Osteoblast (primary cell): ENCODE results near the gene OAS1. TPM values are rescaled to one million over a fixed set of nuclear protein-coding genes. Genes with fewer than 3 reads are reported as not detected.

Experiments
- DNase-seq: peaks from one replicate; pipeline ENCODE4 v3.0.0; 2011; ENCODE audit warnings: low spot score, mixed read lengths; ENCODE audit not compliant: insufficient read length; ENCODE audit errors: missing footprints
- H2AFZ ChIP-seq: 2 replicates; pipeline ENCODE4 v1.6.0; 2011; ENCODE audit warnings: mild to moderate bottlenecking, low read length
- H3K27ac ChIP-seq: 2 replicates; pipeline ENCODE4 v1.5.1; 2011; ENCODE audit warnings: mild to moderate bottlenecking, low read depth, low read length, moderate library complexity
- H3K27me3 ChIP-seq: 2 replicates; pipeline ENCODE4 v1.6.0; 2012; ENCODE audit warnings: mild to moderate bottlenecking, control low read depth, inconsistent platforms, low read length, moderate library complexity; ENCODE audit not compliant: insufficient read depth
- H3K36me3 ChIP-seq: 2 replicates; pipeline ENCODE4 v1.5.1; 2011; ENCODE audit warnings: mild to moderate bottlenecking, low read length, control low read depth, moderate library complexity; ENCODE audit not compliant: insufficient read depth
- H3K4me1 ChIP-seq: 2 replicates; pipeline ENCODE4 v1.5.1; 2011; ENCODE audit warnings: mild to moderate bottlenecking, low read length, control low read depth, moderate library complexity; ENCODE audit not compliant: insufficient read depth
- H3K4me2 ChIP-seq: 2 replicates; pipeline ENCODE4 v1.6.0; 2011; ENCODE audit warnings: mild to moderate bottlenecking, low read length; ENCODE audit not compliant: insufficient read depth
- H3K4me3 ChIP-seq: fragments of 200-600 bp; sonication (generic); 3 replicates; pipeline ENCODE4 v1.5.1; 2012; ENCODE audit warnings: mild to moderate bottlenecking, low read length, inconsistent platforms; ENCODE audit not compliant: insufficient read depth
- H3K79me2 ChIP-seq: 2 replicates; pipeline ENCODE4 v1.6.0; 2012; ENCODE audit warnings: mild to moderate bottlenecking, low read length, control low read depth, inconsistent platforms; ENCODE audit not compliant: insufficient read depth
- H3K9me3 ChIP-seq: 2 replicates; pipeline ENCODE4 v1.5.1; 2011; ENCODE audit warnings: low read depth, low read length, control low read depth
- H4K20me1 ChIP-seq: 2 replicates; pipeline ENCODE4 v1.6.0; 2012; ENCODE audit warnings: mild to moderate bottlenecking, low read length, control low read depth; ENCODE audit not compliant: insufficient read depth
- CTCF ChIP-seq: IDR thresholded peaks from 2 replicates; pipeline ENCODE4 v1.5.1; 2011; ENCODE audit warnings: mild to moderate bottlenecking, low read depth, low read length, moderate library complexity; ENCODE audit errors: extremely low read depth
- total RNA-seq: library from RNA; depleted of rRNA; stranded (reverse); fragments of >200 nt; gene quantifications from 2 replicates; pipeline ENCODE4 v1.2.3, GENCODE V29; 2012

OAS1 gene
- total RNA-seq, 1 donor, result 3.6 TPM

GRCh38 chr12:112967306-112967705 is 60.5 kb downstream of the OAS1 start:
- no peak overlapping the region for H2AFZ ChIP-seq
- no peaks in the 10 kb centered on the region for H3K36me3 ChIP-seq
- H3K27ac ChIP-seq, result no peak overlapping the region
- no peak overlapping the region for H3K4me3 ChIP-seq
- H3K4me2 ChIP-seq, result no peak overlapping the region
- no peaks in the 10 kb centered on the region for H3K79me2 ChIP-seq
- DNase-seq, result no peak
- H3K4me1 ChIP-seq, result no peaks in the 10 kb centered on the region
- TF ChIP-seq CTCF, result no peak
- H4K20me1 ChIP-seq, result no peaks in the 10 kb centered on the region
- H3K9me3 ChIP-seq, result no peaks in the 10 kb centered on the region
- no peaks in the 10 kb centered on the region for H3K27me3 ChIP-seq

- H3K4me3 ChIP-seq, result no peak overlapping the region
- TF ChIP-seq CTCF, result no peak
These were observed 61.1 kb downstream of the OAS1 start for GRCh38 chr12:112967858-112968257.

More at GRCh38 chr12:112967858-112968257, 61.1 kb downstream of the OAS1 start:
- no peak for DNase-seq
- no peak overlapping the region for H3K27ac ChIP-seq
- H3K36me3 ChIP-seq, result no peaks in the 10 kb centered on the region
- no peaks in the 10 kb centered on the region for H3K9me3 ChIP-seq
- no peaks in the 10 kb centered on the region for H3K4me1 ChIP-seq
- no peak overlapping the region for H2AFZ ChIP-seq
- no peaks in the 10 kb centered on the region for H3K27me3 ChIP-seq
- no peaks in the 10 kb centered on the region for H3K79me2 ChIP-seq
- no peak overlapping the region for H3K4me2 ChIP-seq
- H4K20me1 ChIP-seq, result no peaks in the 10 kb centered on the region

Other genes starting within 250 kb of the OAS1 start
- gene RPH3A, start 115.2 kb upstream of the OAS1 start, total RNA-seq, result not detected in 2 replicates
- 1.8 and 6.9 TPM in 2 replicates for gene OAS3, start 31.5 kb downstream of the OAS1 start, total RNA-seq
- gene OAS2, start 71.6 kb downstream of the OAS1 start, total RNA-seq, result 8.3 and 18.1 TPM in 2 replicates
- gene DTX1, start 149.8 kb downstream of the OAS1 start, total RNA-seq, result under 0.01 TPM in 2 replicates
- not detected in 2 replicates for gene RASAL1, start 228.8 kb downstream of the OAS1 start, total RNA-seq
- gene CFAP73, start 242.8 kb downstream of the OAS1 start, total RNA-seq, result not detected in 2 replicates